GM18511 (cell line): ENCODE data around the gene FGFR2.

ENCODE experiments used
- ATAC-seq: cut with Tn5 transposase; IDR thresholded peaks from one replicate; pipeline ENCODE4 v1.9.1; 2021; ENCODE audit warnings: mild to moderate bottlenecking, moderate library complexity; ENCODE audit not compliant: unreplicated experiment

FGFR2 gene

DNA sequence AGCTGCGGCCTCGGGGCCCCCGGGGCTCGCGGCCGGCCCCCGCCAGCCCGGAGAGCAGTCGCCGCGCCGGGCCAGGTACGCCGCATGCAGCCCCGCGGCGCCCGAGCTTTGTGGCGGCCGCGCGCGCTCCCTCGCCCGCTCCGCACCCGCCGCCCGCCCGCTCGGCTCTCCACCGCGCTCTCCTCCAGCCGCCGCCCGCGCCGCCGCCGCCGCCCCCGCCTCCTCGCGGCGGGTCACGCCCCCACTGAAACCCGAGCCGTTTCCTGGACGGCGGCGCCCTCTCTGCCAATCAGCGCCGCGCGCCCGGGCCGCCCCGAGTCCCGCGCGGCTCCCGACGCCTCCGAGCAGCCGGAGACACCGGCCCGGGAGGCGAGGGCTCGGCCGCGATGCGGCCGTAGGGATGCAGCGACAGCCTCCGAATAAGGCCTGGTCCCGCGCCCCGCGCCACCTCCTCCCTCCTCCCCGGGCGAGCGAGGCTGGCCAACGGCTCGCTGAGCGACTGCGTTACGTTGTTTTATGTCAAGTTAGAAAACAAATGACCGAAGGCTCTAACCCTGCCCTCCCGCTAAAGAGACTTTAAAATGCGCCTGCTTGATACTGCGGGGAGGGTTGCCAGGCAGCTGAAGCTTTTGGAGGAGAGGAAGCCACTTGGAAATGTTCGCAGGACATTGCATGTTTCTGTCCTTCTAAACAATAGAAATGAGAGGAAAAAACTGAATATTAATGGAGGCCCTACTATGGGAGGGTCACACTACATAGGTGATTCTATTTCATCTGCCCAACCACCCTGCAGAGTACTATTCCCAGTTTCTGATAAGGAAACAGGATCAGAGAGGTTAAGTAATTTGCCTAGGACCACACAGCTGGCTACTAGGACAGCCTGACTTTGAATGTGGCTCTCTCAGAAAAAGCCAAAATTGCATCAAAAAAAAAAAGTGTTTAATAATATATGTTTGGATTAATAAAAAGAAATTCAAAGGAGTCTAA is at the start of gene FGFR2:
TSS of gene FGFR2 (minus strand) at position 182 of the 987 bp plus-strand sequence. CDS start 4,627 bp downstream, outside the sequence.
- peak; percentile 91 for ATAC-seq

DNA sequence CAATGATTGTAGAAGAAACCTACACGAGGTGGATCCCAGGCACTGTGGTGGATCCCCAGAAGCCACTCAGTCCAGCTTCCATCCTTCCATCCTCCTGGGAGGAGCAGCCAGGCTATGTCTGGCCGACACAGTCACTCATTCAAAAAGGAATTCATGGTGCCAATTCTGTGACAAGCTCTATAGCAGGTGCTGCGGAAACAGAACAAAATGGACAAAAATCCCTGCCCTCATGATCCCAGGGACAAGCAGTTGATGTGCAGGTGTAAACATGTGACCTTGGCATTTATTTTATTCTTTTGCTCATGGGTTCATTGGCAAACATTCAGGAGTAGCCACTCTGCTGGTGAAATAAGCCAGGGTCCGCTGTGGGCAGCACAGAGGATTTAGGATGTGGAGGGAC is 49.2 kb upstream of the FGFR2 start:
- ATAC-seq, result no peak

DNA sequence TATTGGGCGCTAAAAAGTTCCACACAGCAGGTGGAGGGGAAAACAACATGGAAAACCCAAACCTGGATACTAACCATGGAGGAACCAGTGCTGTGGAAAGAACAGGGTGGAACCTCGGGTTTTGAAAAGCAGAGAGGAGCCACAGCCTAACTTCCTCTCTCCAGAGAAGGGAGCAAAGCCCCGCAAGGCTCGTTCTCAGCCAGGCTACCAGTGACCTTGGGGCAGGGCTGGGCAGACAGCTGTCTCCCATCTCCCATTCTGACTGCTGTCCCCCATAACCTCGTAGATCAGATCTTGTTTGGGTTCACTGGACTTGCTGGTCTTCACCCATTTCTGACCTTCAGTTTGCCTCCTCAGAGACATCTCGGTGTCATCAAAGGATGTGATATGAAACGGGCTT is 47.5 kb upstream of the FGFR2 start:
- ATAC-seq, result no peak

DNA sequence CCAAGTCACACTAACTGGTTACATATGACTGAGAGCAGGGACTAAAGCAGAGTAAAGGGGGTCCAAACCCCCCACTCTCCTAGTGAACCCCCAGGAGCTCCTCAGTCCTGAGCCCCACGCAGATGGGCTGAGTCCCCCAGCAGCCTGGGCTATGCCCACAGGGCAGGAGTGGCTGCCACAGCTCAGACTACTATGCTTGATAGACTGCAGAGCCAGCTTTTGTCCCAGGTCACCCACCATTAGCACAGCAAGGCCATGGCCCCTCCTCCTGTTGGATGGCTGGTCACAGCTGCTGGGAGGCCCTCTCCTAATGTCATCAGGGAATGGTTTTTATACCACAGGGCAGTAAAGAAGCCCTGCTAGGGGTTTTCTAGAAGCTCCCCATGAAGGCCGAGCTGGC is 46.3 kb upstream of the FGFR2 start:
- no peak for ATAC-seq

DNA sequence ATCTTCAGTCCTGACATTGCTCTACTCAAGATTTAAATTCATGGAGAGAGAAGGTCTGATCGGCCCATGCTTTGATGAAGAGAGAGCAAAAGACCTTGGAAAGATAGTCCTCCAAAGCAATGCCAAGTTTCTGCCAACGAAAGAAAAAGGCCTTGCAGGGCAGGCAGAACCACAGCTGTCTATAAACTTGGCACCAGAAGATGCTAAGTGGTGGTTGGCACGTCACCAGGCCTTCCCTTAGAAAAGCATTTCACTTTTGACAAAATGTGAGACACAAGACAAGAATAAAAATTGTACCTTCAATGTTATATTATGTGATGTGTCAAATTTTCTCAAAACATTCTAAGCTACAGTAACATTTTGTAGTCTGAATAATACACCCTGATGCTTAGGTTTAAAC is 42.0 kb upstream of the FGFR2 start:
- ATAC-seq, result no peak

DNA sequence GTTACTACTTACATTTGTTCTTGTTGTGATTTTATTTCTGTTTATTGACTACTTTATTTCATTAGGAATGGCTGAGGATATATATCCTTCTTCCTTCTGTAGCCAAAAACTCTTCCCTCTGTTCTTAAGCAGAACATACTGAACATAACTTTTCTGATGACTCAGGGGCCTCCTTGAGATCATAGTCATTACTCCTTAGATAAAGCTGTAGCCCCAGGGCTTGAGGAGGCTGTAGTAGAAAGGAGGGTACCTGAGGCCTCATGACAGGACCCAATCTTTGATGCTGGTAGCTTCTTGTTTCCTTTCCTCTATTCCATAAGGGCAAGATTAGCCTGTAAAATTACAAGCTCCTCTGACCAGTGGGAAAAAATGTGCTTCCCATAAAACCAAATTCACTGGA is 41.2 kb upstream of the FGFR2 start:
- ATAC-seq, result no peak

DNA sequence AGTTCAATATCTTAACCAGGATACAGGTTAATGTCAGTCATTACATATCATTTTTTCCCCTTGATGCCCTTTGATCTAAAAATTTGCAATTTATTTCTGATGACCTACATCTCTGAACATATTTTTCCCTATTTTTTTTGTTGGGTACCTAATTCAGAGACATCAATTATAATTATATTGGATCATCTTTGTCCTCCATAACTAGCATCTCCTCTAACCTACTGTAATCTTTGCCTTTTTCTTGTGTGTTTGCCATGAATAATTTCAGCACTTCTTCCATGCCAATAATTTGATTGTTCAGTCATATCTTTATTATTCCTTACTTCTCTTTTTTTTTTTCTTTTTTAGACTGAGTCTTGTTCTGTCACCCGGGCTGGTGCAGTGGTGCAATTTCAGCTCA is 39.2 kb upstream of the FGFR2 start:
- no peak for ATAC-seq

DNA sequence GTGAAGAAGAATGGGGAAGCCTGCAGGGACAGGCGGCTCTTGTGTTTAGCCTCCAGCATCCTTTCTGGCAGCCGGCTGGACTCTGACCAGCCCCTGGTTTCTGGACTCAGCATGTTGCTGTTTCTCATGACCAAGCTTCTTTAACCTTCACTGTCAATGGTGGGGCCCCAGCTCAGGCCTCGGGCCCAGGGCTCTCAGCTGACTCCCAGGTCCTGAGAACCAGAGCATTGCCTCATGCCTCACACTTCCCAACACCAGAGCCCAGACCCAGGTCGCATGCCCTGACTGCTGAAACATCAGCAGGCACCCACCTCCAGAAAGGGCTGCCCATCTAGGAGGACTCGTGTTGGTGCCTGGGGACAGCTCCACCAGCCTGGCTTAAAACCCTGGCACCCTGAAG is 34.8 kb upstream of the FGFR2 start:
- ATAC-seq, result no peak

DNA sequence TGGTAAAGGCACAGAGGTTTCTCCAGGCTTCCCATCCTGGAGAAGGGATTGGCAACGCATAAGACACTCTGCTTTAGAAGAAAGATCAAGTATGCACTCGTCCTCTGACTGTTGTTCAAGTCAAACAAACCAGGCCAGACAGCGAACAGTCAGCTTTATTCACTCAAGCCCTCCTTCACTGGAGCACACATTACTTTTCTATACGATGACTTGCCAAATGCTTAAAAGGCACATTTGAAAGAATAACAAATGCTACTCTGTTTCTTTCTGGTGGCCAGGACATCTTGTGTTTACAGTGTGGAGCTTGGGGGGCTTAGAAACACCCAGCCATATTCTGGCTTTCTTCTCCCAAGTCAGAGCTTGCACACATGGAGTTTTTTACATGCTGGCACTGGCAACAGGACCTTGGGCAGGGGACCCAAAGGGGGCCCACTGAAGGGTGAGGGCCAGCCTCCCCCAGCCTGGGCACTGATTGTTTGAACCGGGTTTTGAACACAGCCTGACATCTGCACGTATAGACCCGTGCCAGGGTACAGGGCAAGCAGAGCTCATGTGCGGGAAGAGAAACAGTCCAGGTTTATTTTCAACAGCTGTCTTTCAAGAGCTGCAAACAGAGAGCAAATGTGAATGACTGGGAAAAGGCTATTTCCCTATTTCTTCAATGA is 33.3 kb upstream of the FGFR2 start:
- ATAC-seq, result no peak

DNA sequence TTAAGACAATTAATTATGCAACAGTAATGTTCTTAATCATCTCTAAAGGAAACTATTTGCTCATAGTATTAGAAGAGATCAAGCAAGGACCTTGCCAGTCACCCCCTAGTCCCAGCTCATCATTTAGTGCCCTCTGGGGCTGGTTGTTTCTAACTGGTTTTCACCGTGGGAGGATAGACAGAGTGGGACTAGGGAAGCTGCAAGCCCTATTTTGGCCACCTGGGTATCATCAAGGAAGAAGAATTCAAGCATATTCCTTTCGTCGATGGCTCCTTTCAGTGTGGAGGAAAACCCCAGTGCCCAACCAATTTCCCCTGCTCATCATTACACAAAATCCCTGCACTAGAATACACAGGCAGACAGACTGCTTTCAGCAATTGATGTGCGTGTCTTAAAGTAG is 30.6 kb upstream of the FGFR2 start:
- no peak for ATAC-seq

DNA sequence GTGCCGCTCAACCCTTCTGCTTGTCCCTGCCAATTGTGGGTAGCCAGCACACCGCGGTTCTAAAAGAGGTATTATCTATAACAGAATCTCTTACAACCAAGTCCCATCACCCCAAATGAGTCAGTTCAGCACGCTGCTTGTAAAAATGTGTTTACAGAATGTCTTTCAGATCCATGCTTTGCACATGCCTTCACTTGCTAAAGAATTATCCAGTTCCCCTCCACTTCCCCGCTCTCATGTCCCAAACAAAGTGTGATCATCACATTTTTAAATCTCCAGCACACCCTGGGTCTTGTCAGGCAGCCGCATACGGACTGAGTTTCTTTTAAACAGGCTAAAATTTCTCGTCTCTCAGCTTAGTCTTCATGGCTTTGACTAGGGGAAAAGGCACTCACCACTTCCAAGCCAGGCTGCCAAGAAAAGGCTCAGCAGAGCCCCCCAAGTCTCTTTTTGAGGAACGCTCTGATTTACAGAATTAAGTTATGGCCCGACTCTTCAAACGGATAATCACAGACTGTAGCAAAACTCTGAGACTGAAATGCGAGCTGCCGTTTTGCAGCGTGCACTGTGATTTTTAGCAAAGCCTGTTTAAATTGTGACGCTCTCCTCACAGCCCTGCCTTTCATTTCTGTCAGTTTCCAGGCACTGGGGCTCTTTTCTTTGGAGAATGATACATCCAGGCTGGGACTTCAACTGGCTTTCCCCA is 29.8 kb upstream of the FGFR2 start:
- ATAC-seq, result no peak

DNA sequence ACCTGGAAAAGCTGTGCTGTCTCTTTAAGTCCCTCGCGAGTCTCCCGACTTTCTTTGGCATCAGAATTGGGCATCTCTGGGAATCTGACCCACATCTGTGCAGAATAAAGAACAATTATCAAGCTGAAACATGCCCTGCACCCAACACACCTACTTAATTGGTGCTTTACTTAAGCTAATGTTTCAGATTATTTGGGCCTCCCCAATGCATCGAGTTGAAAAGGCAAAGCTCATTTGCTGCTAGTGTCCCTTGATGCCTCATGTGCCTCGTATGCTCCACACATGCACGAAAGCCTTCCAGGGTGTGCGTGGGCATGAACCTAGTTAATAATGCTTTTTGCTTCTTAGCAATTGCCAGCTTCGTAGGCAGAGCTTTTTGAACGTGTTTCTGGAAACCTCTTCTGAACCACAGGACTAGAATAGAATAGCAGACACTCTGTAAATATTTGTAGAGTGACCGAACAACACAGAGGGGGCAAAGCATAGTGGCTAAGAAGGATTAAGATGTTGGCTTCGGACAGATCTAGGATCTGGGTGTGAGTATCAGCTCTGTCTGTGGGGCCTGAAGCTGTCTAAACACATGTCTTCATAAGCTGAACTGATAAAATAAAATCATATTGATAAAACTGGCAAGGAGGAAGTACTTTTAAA is 26.7 kb upstream of the FGFR2 start:
- no peak for ATAC-seq

DNA sequence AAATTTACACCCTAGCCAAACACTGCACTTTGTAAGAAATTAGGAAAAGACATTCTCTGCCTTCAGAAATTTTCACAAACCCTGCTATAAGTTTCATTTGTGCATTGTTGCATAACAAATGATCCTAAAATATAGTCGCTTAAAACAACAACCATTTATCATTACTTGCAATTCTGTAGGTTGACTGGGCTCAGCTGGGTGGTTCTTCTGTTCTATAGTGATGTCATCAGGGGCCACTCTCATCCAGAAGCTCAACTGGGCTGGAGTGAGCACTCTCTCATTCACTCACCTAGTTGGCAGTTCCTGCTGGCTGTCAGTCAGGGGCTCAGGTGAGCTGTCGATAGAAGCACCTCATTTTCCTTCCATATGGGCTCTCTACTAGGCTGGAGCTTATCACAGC is 20.7 kb upstream of the FGFR2 start:
- no peak for ATAC-seq

DNA sequence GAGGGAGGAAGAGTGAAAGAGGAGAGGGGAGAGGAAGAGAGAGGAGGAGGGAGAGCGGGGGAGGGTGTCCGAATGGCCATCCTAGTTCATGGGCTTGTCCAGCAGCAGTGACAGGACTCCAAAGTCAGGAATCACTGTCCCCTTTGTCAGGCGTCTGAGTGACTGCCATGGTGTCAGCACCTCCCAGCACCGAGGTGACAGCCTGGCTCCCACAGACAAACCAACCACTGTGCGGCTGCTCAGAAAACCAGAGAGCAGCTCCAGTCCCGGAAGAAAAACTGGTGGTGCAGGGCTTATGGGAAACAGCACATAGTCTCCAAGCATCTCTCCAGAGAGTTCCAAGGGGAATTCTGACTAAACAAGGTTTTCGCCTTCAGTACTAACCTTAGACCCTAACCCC is 18.9 kb upstream of the FGFR2 start:
- no peak for ATAC-seq

DNA sequence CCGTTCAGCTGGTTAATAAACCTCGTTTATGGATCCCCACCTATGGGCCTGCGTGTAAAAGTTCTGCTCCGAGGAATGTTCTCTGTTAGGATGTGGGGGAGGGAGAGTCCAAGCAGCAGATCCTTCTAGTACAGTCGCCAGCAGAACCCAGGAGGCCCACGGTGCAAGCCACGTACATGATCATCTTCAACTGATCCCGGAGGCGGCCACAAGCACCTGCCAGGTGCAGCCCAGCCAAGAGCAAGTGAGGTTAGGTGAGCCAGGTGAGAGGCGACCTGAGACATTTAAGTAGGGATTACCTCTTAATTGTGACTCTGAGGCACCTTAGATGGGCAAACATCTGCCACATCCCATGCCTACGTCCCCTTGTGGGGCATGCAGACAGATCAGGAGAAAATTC is 18.0 kb upstream of the FGFR2 start:
- no peak for ATAC-seq

DNA sequence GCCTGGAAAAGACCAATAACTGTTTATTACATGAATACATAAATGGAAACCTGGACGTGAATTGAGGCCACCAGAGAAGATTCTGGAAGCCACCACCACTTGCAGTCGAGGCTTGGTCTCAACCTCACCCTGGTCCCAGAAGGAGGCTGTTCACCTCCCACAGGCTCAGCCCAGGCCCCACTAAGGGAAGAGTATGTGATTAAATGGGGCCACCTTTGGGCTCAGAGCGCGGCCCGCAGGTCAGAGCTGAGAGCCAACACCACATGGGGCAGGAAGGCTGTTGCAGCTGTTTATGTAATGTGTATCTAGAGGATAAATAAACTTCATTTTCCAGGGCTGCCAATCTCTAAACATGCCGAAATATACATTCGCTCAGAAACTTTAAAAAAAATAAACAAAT is 17.6 kb upstream of the FGFR2 start:
- no peak for ATAC-seq

DNA sequence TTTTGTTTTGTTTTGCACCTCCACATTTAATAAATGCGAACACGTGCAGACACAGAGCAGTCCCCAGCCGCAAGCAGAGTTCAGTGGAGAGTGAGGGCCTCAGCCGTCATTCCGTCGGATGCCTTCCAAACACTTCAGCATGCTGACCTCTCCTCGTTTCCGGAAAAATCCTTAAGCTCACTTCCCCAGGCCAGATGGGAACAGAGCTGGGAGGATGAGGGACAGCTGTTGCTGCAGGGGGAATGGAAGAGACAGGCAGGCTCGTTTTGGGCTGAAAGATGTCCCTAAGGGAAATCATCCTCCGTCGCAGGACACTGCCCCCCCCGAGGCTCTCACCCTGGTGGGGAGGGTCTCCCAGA is 17.2 kb upstream of the FGFR2 start:
- no peak for ATAC-seq

DNA sequence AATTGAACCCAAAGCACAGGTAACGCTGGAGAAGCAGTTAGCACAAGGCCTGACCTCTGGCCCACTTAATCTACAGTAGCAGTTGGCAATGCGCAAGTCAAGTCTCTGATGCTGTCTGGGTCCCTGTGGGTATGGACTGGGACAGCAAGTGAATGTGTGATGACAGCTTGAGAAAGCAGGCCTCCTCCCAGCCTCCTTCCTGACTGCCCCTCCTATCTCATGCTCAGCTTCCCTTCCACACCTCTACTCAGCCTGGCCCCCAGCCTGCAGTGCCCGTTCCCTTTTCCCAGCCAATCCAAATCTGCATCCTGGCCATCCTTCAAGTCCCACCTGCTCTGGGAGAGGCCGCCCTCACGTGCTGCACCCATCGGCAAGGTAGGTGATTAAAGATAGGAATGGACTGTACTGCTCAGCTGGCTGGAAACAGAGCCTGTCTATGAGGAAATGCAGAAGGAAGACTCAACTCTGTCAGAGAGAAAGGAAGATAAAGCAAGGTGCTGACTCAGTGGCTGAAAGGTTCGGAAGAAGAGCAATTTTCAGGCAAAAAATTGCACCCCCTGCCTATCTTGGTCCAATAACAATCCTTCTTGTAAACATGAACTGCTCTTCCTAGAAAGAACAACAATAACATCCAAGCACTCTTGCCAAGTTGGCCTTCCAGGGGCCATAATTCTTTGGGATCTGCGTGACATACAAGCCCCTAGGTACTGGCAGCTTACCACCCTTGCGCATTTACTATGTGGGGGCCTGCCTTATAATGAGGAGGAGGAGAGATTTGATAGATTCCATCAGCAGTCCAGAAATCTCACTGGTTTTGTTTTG is 16.6 kb upstream of the FGFR2 start:
- ATAC-seq, result no peak

DNA sequence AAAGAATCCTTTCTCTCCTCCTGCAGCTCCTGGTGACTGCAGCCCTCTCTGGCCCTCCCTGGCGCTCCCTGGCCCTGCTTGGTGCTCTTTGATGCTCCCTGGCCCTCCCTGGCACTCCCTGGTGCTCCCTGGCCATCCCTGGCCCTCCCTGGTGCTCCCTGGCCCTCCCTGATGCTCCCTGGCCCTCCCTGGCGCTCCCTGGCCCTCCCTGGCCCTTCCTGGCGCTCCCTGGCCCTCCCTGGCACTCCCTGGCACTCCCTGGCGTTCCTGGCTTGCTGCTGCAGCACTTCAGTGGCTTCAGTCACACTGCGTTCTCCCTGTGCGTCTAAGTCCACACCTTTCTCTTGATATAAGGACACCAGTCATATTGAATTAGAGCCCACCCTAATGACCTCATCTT is 15.2 kb upstream of the FGFR2 start:
- no peak for ATAC-seq

DNA sequence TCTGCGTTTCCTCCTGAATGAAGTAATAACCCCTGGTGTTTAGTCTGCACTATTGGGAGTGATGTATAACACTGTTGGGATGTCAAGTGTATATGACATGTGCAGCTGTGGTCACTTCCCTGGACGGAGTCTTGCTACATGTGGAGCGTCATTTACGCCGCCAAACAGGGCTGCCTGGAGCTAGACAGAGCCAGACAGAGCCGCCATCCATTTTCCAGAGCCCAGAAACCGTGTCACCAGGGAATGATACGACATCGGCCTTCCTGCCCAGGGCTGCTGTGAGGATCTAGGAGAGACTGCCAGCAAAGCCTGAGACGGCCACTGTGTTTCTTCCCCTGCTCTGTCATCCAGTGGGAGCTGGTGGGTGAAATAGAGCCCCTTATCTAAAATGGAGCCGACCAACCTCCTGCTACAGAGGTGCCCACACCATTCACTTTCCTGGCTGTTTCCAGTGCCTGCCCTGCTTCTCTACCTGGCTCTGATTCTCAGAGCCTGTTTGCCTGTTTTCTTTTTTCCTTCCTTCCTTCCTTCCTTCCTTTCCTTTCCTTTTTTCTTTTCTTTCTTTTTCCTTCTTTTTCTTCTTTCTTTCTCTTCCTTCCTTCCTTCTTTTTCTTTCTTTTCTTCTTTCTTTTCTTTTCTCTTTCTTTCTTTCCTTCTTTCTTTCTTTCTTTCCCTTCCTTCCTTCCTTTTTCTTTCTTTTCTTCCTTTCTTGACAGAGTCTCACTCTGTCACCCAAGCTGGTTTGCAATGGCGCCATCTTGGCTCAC is 13.3 kb upstream of the FGFR2 start:
- ATAC-seq, result no peak
